PC-9 (cell line): Measurements from ENCODE around the gene MBD3.
"Not testable (repeated sequence)": the region's sequence is repeated elsewhere in the genome, so short reads cannot be mapped to it uniquely, and the experiment has no call there.

ENCODE experiments used
- EZH2 ChIP-seq: fragments of 200-600 bp; sonication (generic); IDR thresholded peaks from 2 replicates; pipeline ENCODE4 v1.8.0; 2017; ENCODE audit warnings: antibody characterized with exemption, low read depth
- TF ChIP-seq, protein P1 (sequence below): fragments of 200-600 bp; sonication (generic); conservative IDR thresholded peaks from 2 replicates; pipeline ENCODE4 v1.6.1; 2017; ENCODE audit warnings: mixed run types, antibody characterized with exemption, mild to moderate bottlenecking, moderate library complexity

DNA sequence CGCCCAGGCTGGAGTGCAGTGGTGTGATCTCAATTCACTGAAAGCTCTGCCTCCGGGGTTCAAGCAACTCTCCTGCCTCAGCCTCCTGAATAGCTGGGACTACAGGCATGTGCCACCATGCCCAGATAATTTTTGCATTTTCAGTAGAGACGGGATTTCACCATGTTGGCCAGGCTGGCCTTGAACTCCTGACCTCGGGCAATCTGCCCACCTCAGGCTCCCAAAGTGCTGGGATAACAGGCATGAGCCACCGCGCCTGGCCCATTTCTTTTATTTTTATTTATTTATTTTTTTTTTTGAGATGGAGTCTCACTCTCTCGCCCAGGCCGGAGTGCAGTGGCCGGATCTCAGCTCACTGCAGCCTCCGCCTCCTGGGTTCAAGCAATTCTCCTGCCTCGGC, 52.9 kb downstream of the MBD3 start:
- not testable (repeated sequence) for TF ChIP-seq EZH2
- TF ChIP-seq, protein P1, sequence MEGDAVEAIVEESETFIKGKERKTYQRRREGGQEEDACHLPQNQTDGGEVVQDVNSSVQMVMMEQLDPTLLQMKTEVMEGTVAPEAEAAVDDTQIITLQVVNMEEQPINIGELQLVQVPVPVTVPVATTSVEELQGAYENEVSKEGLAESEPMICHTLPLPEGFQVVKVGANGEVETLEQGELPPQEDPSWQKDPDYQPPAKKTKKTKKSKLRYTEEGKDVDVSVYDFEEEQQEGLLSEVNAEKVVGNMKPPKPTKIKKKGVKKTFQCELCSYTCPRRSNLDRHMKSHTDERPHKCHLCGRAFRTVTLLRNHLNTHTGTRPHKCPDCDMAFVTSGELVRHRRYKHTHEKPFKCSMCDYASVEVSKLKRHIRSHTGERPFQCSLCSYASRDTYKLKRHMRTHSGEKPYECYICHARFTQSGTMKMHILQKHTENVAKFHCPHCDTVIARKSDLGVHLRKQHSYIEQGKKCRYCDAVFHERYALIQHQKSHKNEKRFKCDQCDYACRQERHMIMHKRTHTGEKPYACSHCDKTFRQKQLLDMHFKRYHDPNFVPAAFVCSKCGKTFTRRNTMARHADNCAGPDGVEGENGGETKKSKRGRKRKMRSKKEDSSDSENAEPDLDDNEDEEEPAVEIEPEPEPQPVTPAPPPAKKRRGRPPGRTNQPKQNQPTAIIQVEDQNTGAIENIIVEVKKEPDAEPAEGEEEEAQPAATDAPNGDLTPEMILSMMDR: not testable (repeated sequence)
